Measurements from ENCODE around the gene ADNP2. TPM values are rescaled to one million over a fixed set of nuclear protein-coding genes. Genes with fewer than 3 reads are reported as not detected.

ADNP2 gene
- total and polyA plus RNA-seq, 2 donors from 2014 or later: 6.0 to 21.1 TPM

GRCh38 chr18:80184243-80184772 is 75.2 kb downstream of the ADNP2 start:
- Histone ChIP-seq H3K36me3 (ENCODE audit: control insufficient read depth in 2 of 3, insufficient read depth in 3 of 3, low read length in 3 of 3) (no peaks in the 10 kb centered on the region), H3K27ac (ENCODE audit: low read depth in 2 of 2, low read length in 2 of 2) (no peak overlapping the region), H3K27me3 (ENCODE audit: control insufficient read depth, insufficient read depth, low read length) (no peaks in the 10 kb centered on the region), H3K4me1 (ENCODE audit: control insufficient read depth in 2 of 3, insufficient read depth in 2 of 3, low read depth in 1 of 3, low read length in 3 of 3) (no peaks in the 10 kb centered on the region), H3K9ac (ENCODE audit: low read length in 3 of 3) (no peak overlapping the region), H3K4me3 (ENCODE audit: low read length in 3 of 3) (no peak overlapping the region), H3K9me3 (ENCODE audit: control insufficient read depth in 2 of 3, insufficient read depth in 1 of 3, low read length in 3 of 3) (no peaks in the 10 kb centered on the region)
- DNase-seq (peak in 1 of 5 donors; percentile 67), FAIRE-seq (no peak)
- intact Hi-C loops (cut with DNase I): no loop called here
- TF ChIP-seq, protein P1, sequence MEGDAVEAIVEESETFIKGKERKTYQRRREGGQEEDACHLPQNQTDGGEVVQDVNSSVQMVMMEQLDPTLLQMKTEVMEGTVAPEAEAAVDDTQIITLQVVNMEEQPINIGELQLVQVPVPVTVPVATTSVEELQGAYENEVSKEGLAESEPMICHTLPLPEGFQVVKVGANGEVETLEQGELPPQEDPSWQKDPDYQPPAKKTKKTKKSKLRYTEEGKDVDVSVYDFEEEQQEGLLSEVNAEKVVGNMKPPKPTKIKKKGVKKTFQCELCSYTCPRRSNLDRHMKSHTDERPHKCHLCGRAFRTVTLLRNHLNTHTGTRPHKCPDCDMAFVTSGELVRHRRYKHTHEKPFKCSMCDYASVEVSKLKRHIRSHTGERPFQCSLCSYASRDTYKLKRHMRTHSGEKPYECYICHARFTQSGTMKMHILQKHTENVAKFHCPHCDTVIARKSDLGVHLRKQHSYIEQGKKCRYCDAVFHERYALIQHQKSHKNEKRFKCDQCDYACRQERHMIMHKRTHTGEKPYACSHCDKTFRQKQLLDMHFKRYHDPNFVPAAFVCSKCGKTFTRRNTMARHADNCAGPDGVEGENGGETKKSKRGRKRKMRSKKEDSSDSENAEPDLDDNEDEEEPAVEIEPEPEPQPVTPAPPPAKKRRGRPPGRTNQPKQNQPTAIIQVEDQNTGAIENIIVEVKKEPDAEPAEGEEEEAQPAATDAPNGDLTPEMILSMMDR (IDR thresholded peaks at IDR 0.05; ENCODE audit: borderline replicate concordance, extremely low read depth, insufficient read depth): no peak

- TF ChIP-seq, protein P1 (IDR thresholded peaks at IDR 0.05; ENCODE audit: borderline replicate concordance, extremely low read depth, insufficient read depth): no peak
- Histone ChIP-seq H3K4me3 (ENCODE audit: low read length in 3 of 3) (peak overlapping the region in 1 of 3 donors; percentile 20), H3K27ac (ENCODE audit: low read depth in 2 of 2, low read length in 2 of 2) (no peak overlapping the region), H3K9ac (ENCODE audit: low read length in 3 of 3) (no peak overlapping the region), H3K4me1 (ENCODE audit: control insufficient read depth in 2 of 3, insufficient read depth in 2 of 3, low read depth in 1 of 3, low read length in 3 of 3) (no peaks in the 10 kb centered on the region), H3K9me3 (ENCODE audit: control insufficient read depth in 2 of 3, insufficient read depth in 1 of 3, low read length in 3 of 3) (no peaks in the 10 kb centered on the region), H3K27me3 (ENCODE audit: control insufficient read depth, insufficient read depth, low read length) (no peaks in the 10 kb centered on the region), H3K36me3 (ENCODE audit: control insufficient read depth in 2 of 3, insufficient read depth in 3 of 3, low read length in 3 of 3) (no peaks in the 10 kb centered on the region)
- FAIRE-seq: no peak
- no peak for DNase-seq
- intact Hi-C loops (cut with DNase I): no loop called here
These were observed 76.5 kb downstream of the ADNP2 start for GRCh38 chr18:80185545-80185944.

- no peaks in the 10 kb centered on the region for H3K4me1 ChIP-seq (ENCODE audit: control insufficient read depth in 2 of 3, insufficient read depth in 2 of 3, low read depth in 1 of 3, low read length in 3 of 3)
- intact Hi-C loops (cut with DNase I): no loop called here
- DNase-seq: no peak
- H3K27me3 ChIP-seq (ENCODE audit: control insufficient read depth, insufficient read depth, low read length): no peaks in the 10 kb centered on the region
- H3K9me3 ChIP-seq (ENCODE audit: control insufficient read depth in 2 of 3, insufficient read depth in 1 of 3, low read length in 3 of 3): no peaks in the 10 kb centered on the region
- no peak overlapping the region for H3K27ac ChIP-seq (ENCODE audit: low read depth in 2 of 2, low read length in 2 of 2)
- no peak overlapping the region for H3K4me3 ChIP-seq (ENCODE audit: low read length in 3 of 3)
- FAIRE-seq: no peak
- H3K36me3 ChIP-seq (ENCODE audit: control insufficient read depth in 2 of 3, insufficient read depth in 3 of 3, low read length in 3 of 3): no peaks in the 10 kb centered on the region
- TF ChIP-seq, protein P1 (IDR thresholded peaks at IDR 0.05; ENCODE audit: borderline replicate concordance, extremely low read depth, insufficient read depth): no peak
- no peak overlapping the region for H3K9ac ChIP-seq (ENCODE audit: low read length in 3 of 3)
These were observed 79.0 kb downstream of the ADNP2 start for GRCh38 chr18:80187956-80188642.
